ENCODE measurements around the gene CAB39L. TPM values are rescaled to one million over a fixed set of nuclear protein-coding genes. Genes with fewer than 3 reads are reported as not detected.

The CAB39L gene
- total RNA-seq, 1 donor from 2014 or later = 13.2 TPM

GRCh38 chr13:49300739-49301589, 142.9 kb downstream of the CAB39L start:
- Mint-ChIP-seq H3K4me1 (ENCODE audit: low read depth, unreplicated experiment) (peaks cover 12% of the 10 kb centered on the region), H3K36me3 (ENCODE audit: low read depth, unreplicated experiment) (peaks cover 8% of the 10 kb centered on the region), H3K4me3 (ENCODE audit: unreplicated experiment) (no peak overlapping the region), H3K9me3 (ENCODE audit: unreplicated experiment) (no peaks in the 10 kb centered on the region), H3K27me3 (ENCODE audit: low read depth, unreplicated experiment) (no peaks in the 10 kb centered on the region), H3K27ac (ENCODE audit: unreplicated experiment) (no peak overlapping the region)
- Histone ChIP-seq H3K4me3 (ENCODE audit: insufficient read depth, low read depth, low read length) (no peak overlapping the region), H3K79me2 (ENCODE audit: insufficient read depth, low read length) (no peaks in the 10 kb centered on the region), H3K27ac (ENCODE audit: low read depth, low read length) (no peak overlapping the region), H3K36me3 (ENCODE audit: insufficient read depth, low read length) (no peaks in the 10 kb centered on the region), H2AFZ (ENCODE audit: low read depth, low read length) (peak overlapping the region; percentile 44), H3K4me1 (ENCODE audit: insufficient read depth, low read length) (peaks cover 10% of the 10 kb centered on the region), H4K20me1 (ENCODE audit: insufficient read depth, low read length) (no peaks in the 10 kb centered on the region), H3K9ac (ENCODE audit: low read length) (peak overlapping the region; percentile 42), H3K4me2 (ENCODE audit: low read length) (peak overlapping the region; percentile 66), H3K9me3 (ENCODE audit: insufficient read depth, low read depth, low read length) (no peaks in the 10 kb centered on the region), H3K27me3 (ENCODE audit: insufficient read depth, low read length) (no peaks in the 10 kb centered on the region)
- FAIRE-seq = peak; percentile 78
- TF ChIP-seq CTCF (IDR thresholded peaks at IDR 0.05; ENCODE audit: insufficient read depth, low read depth, low read length) (peak; percentile 96), EZH2 (IDR thresholded peaks at IDR 0.05; ENCODE audit: insufficient read depth, low read length) (no peak)
- DNase-seq (ENCODE audit: low read depth) = peak; percentile 42

GRCh38 chr13:49300276-49300675, 143.6 kb downstream of the CAB39L start:
- no peaks in the 10 kb centered on the region for H3K27me3 ChIP-seq (ENCODE audit: insufficient read depth, low read length)
- DNase-seq (ENCODE audit: low read depth) (no peak), FAIRE-seq (no peak)
- no peak overlapping the region for H3K4me3 ChIP-seq (ENCODE audit: insufficient read depth, low read depth, low read length)
- peaks cover 12% of the 10 kb centered on the region for H3K4me1 Mint-ChIP-seq (ENCODE audit: low read depth, unreplicated experiment)
- H3K27me3 Mint-ChIP-seq (ENCODE audit: low read depth, unreplicated experiment) = no peaks in the 10 kb centered on the region
- TF ChIP-seq EZH2 (IDR thresholded peaks at IDR 0.05; ENCODE audit: insufficient read depth, low read length) = no peak
- no peak for TF ChIP-seq CTCF (IDR thresholded peaks at IDR 0.05; ENCODE audit: insufficient read depth, low read depth, low read length)
- peaks cover 10% of the 10 kb centered on the region for H3K4me1 ChIP-seq (ENCODE audit: insufficient read depth, low read length)
- no peaks in the 10 kb centered on the region for H3K79me2 ChIP-seq (ENCODE audit: insufficient read depth, low read length)
- H3K36me3 Mint-ChIP-seq (ENCODE audit: low read depth, unreplicated experiment) = peaks cover 8% of the 10 kb centered on the region
- H3K27ac ChIP-seq (ENCODE audit: low read depth, low read length) = no peak overlapping the region
- no peak overlapping the region for H3K27ac Mint-ChIP-seq (ENCODE audit: unreplicated experiment)
- H3K9ac ChIP-seq (ENCODE audit: low read length) = no peak overlapping the region
- no peaks in the 10 kb centered on the region for H3K9me3 ChIP-seq (ENCODE audit: insufficient read depth, low read depth, low read length)
- no peaks in the 10 kb centered on the region for H3K9me3 Mint-ChIP-seq (ENCODE audit: unreplicated experiment)
- H2AFZ ChIP-seq (ENCODE audit: low read depth, low read length) = no peak overlapping the region
- no peak overlapping the region for H3K4me3 Mint-ChIP-seq (ENCODE audit: unreplicated experiment)
- no peaks in the 10 kb centered on the region for H4K20me1 ChIP-seq (ENCODE audit: insufficient read depth, low read length)
- no peak overlapping the region for H3K4me2 ChIP-seq (ENCODE audit: low read length)
- no peaks in the 10 kb centered on the region for H3K36me3 ChIP-seq (ENCODE audit: insufficient read depth, low read length)

All from astrocyte (in vitro differentiated cells and primary cell).